PFSK-1 (cell line): Measurements from ENCODE around the gene YDJC.

ENCODE experiments used
- FOXP2 ChIP-seq: optimal IDR thresholded peaks from 2 replicates; pipeline ENCODE3; 2011; ENCODE audit warnings: borderline replicate concordance, control low read depth, inconsistent platforms; ENCODE audit not compliant: insufficient read depth; ENCODE audit errors: extremely low read length, extremely low read depth
- POLR2AphosphoS5 ChIP-seq: IDR thresholded peaks from 2 replicates; pipeline ENCODE4 v1.6.1; 2012; ENCODE audit warnings: low read depth, mild to moderate bottlenecking, control low read depth, low read length, moderate library complexity
- SIN3A ChIP-seq: IDR thresholded peaks from 2 replicates; pipeline ENCODE4 v1.6.1; 2012; ENCODE audit warnings: mild to moderate bottlenecking, low read length, moderate library complexity, borderline replicate concordance; ENCODE audit not compliant: insufficient read depth
- TAF1 ChIP-seq: IDR thresholded peaks from 2 replicates; pipeline ENCODE4 v1.6.1; 2012; ENCODE audit warnings: low read length, control low read depth, borderline replicate concordance; ENCODE audit not compliant: insufficient read depth

- no peak for TF ChIP-seq POLR2AphosphoS5
- TF ChIP-seq SIN3A, result no peak
- no peak for TF ChIP-seq TAF1
- TF ChIP-seq FOXP2, result no peak
Observed at GRCh38 chr22:21590809-21591641, 38.8 kb downstream of the YDJC start.
